Esophagus muscularis mucosa (tissue), 4 donors: ENCODE results near the gene CACNA2D3.

ENCODE experiments used
- EP300 ChIP-seq: sonication (generic); formaldehyde crosslinking; IDR thresholded peaks from one replicate; pipeline ENCODE4 v1.6.1; 2017; ENCODE audit warnings: antibody characterized with exemption
- POLR2A ChIP-seq: fragments of 450-650 bp; IDR thresholded peaks from one replicate; pipeline ENCODE4 v1.6.1; 2017; ENCODE audit warnings: antibody characterized with exemption, moderate library complexity, mild to moderate bottlenecking, low read depth
- TF ChIP-seq, protein P1 (sequence below), 3 experiments: fragments of 200-600 bp in 2 of 3; fragments of 450-650 bp in 1 of 3; sonication (generic) in 2 of 3; IDR thresholded peaks; one replicate each; pipeline ENCODE4 v1.5.1; 2017 to 2019; ENCODE audit warnings: antibody characterized with exemption in 3 of 3, mild to moderate bottlenecking in 2 of 3, moderate library complexity in 1 of 3

DNA sequence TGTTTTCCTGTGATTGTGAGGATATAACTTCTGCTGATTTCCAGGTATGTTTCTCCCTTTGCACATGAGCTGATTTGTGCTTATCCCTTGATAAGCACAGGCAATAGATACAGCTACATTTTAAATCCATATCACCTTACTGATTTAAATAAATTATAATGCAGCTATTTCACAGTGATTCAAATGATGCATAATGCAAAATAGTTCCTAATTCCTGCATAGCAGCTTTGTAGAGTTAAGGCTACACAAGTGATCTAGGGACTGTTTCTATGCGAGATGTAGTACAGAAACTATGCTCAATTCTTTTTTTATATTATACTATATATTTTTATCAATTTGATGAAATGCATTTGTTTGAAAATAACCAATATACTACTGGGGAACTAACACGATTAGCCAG, 471.3 kb downstream of the CACNA2D3 start:
- no peak for TF ChIP-seq EP300
- TF ChIP-seq POLR2A, result no peak
- TF ChIP-seq, protein P1, sequence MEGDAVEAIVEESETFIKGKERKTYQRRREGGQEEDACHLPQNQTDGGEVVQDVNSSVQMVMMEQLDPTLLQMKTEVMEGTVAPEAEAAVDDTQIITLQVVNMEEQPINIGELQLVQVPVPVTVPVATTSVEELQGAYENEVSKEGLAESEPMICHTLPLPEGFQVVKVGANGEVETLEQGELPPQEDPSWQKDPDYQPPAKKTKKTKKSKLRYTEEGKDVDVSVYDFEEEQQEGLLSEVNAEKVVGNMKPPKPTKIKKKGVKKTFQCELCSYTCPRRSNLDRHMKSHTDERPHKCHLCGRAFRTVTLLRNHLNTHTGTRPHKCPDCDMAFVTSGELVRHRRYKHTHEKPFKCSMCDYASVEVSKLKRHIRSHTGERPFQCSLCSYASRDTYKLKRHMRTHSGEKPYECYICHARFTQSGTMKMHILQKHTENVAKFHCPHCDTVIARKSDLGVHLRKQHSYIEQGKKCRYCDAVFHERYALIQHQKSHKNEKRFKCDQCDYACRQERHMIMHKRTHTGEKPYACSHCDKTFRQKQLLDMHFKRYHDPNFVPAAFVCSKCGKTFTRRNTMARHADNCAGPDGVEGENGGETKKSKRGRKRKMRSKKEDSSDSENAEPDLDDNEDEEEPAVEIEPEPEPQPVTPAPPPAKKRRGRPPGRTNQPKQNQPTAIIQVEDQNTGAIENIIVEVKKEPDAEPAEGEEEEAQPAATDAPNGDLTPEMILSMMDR (IDR thresholded peaks at IDR 0.05), result no peak
